ENCODE measurements around the gene FGGY.

GRCh38 chr1:59410457-59410856 is 113.6 kb downstream of the FGGY start:
- TF ChIP-seq CTCF (IDR thresholded peaks at IDR 0.05): no peak
- no peak for TF ChIP-seq POLR2A (IDR thresholded peaks at IDR 0.05)

All from uterus (tissue), 2 donors.